ENCODE measurements around the gene LSM7. TPM values are rescaled to one million over a fixed set of nuclear protein-coding genes. Genes with fewer than 3 reads are reported as not detected.

Gene LSM7
- total RNA-seq, 4 donors from 2014 or later, result 76.4 to 113 (median 106) TPM

- no peak overlapping the region for H3K4me3 ChIP-seq
- H3K27ac ChIP-seq (replicated peaks in 1 of 4), result no peak overlapping the region
- H3K36me3 ChIP-seq, result peaks cover 7 to 67% (median 57%) of the 10 kb centered on the region in 4 donors
- no peak for DNase-seq (ENCODE audit: extremely low spot score)
- H3K27me3 ChIP-seq, result no peaks in the 10 kb centered on the region
- H3K4me1 ChIP-seq, result peaks cover 6 to 28% (median 19%) of the 10 kb centered on the region in 4 donors
- TF ChIP-seq EP300 (IDR thresholded peaks at IDR 0.05) (no peak), POLR2A (IDR thresholded peaks at IDR 0.05; ENCODE audit: low read depth) (no peak), POLR2AphosphoS5 (IDR thresholded peaks at IDR 0.05) (no peak), CTCF (IDR thresholded peaks at IDR 0.05) (no peak)
- intact Hi-C loops (cut with DNase I), result no loop called here
- WGBS, result 96% methylated on average over 19 of the region's 21 CpGs
- H3K9me3 ChIP-seq, result no peaks in the 10 kb centered on the region
Measured at GRCh38 chr19:2338055-2338615, 9.7 kb upstream of the LSM7 start.

GRCh38 chr19:2337329-2337707 lies 8.9 kb upstream of the LSM7 start:
- no CpG with 5 or more reads among the region's 19 CpGs for WGBS
- H3K4me3 ChIP-seq, result no peak overlapping the region
- H3K36me3 ChIP-seq, result peaks cover 7 to 60% (median 49%) of the 10 kb centered on the region in 4 donors
- TF ChIP-seq CTCF (IDR thresholded peaks at IDR 0.05) (peak in 1 of 3 experiments; percentile 6), POLR2A (IDR thresholded peaks at IDR 0.05; ENCODE audit: low read depth) (no peak)
- H3K9me3 ChIP-seq, result no peaks in the 10 kb centered on the region
- intact Hi-C loops (cut with DNase I), result no loop called here
- no peak for DNase-seq (ENCODE audit: extremely low spot score)
- no peak overlapping the region for H3K27ac ChIP-seq (replicated peaks in 1 of 4)
- H3K4me1 ChIP-seq, result peaks cover 12 to 36% (median 27%) of the 10 kb centered on the region in 4 donors
- no peaks in the 10 kb centered on the region for H3K27me3 ChIP-seq

GRCh38 chr19:2336528-2337328 lies 8.3 kb upstream of the LSM7 start:
- no peak overlapping the region for H3K27ac ChIP-seq (replicated peaks in 1 of 4)
- peaks cover 7 to 54% (median 43%) of the 10 kb centered on the region in 4 donors for H3K36me3 ChIP-seq
- 86% methylated on average over 20 of the region's 33 CpGs for WGBS
- TF ChIP-seq POLR2AphosphoS5 (IDR thresholded peaks at IDR 0.05) (no peak), CTCF (IDR thresholded peaks at IDR 0.05) (no peak), EP300 (IDR thresholded peaks at IDR 0.05) (no peak), POLR2A (IDR thresholded peaks at IDR 0.05; ENCODE audit: low read depth) (no peak)
- no peak for DNase-seq (ENCODE audit: extremely low spot score)
- intact Hi-C loops (cut with DNase I), result no loop called here
- no peak overlapping the region for H3K4me3 ChIP-seq
- H3K4me1 ChIP-seq, result peaks cover 16 to 42% (median 32%) of the 10 kb centered on the region in 4 donors
- no peaks in the 10 kb centered on the region for H3K27me3 ChIP-seq
- no peaks in the 10 kb centered on the region for H3K9me3 ChIP-seq

GRCh38 chr19:2335848-2336247 lies 7.5 kb upstream of the LSM7 start:
- WGBS, result 85% methylated on average over 3 of the region's 3 CpGs
- Histone ChIP-seq H3K4me3 (no peak overlapping the region), H3K4me1 (peaks cover 23 to 50% (median 41%) of the 10 kb centered on the region in 4 donors), H3K9me3 (no peaks in the 10 kb centered on the region), H3K27ac (replicated peaks in 1 of 4) (no peak overlapping the region), H3K36me3 (peaks cover 7 to 45% (median 35%) of the 10 kb centered on the region in 4 donors), H3K27me3 (no peaks in the 10 kb centered on the region)
- intact Hi-C loops (cut with DNase I), result no loop called here
- DNase-seq (ENCODE audit: extremely low spot score), result no peak
- TF ChIP-seq EP300 (IDR thresholded peaks at IDR 0.05), result no peak
- no peak for TF ChIP-seq POLR2A (IDR thresholded peaks at IDR 0.05; ENCODE audit: low read depth)
- TF ChIP-seq POLR2AphosphoS5 (IDR thresholded peaks at IDR 0.05), result no peak
- no peak for TF ChIP-seq CTCF (IDR thresholded peaks at IDR 0.05)

Data from esophagus muscularis mucosa (tissue), 4 donors.